HFFc6 (cell line): ENCODE results near the gene GZMM. TPM values are rescaled to one million over a fixed set of nuclear protein-coding genes. Genes with fewer than 3 reads are reported as not detected.

ENCODE experiments used
- DNase-seq: peaks from one replicate; pipeline ENCODE4 v3.0.0-alpha.2; 2018
- H3K27ac Mint-ChIP-seq: 2 replicates; pipeline ENCODE4 v1.8.0; 2020; ENCODE audit warnings: mild to moderate bottlenecking, mixed read lengths
- H3K27me3 Mint-ChIP-seq: 2 replicates; pipeline ENCODE4 v1.8.0; 2021; ENCODE audit warnings: mild to moderate bottlenecking, moderate library complexity, mixed read lengths; ENCODE audit not compliant: insufficient read depth
- H3K36me3 Mint-ChIP-seq: 2 replicates; pipeline ENCODE4 v1.8.0; 2021; ENCODE audit warnings: low read depth, mixed read lengths
- H3K4me1 Mint-ChIP-seq: 2 replicates; pipeline ENCODE4 v1.8.0; 2020; ENCODE audit warnings: low read depth, mixed read lengths
- H3K4me3 Mint-ChIP-seq: 2 replicates; pipeline ENCODE4 v1.8.0; 2020; ENCODE audit warnings: mild to moderate bottlenecking, moderate library complexity, mixed read lengths
- H3K9me3 Mint-ChIP-seq: 2 replicates; pipeline ENCODE4 v1.8.0; 2020; ENCODE audit warnings: mild to moderate bottlenecking, mixed read lengths
- total RNA-seq, 6 experiments: library from RNA; stranded (reverse); fragmentation: NEBNext Ultra II Directional; extraction: Animal tissue kit (Norgen Biotek cat#: 25700); gene quantifications; 2 replicates in 1 of 6; 3 replicates in 5 of 6; pipeline ENCODE4 v1.2.3, GENCODE V29; 2021
- TF ChIP-seq, protein P1 (sequence below): fragments of 200-600 bp; sonication (generic); IDR thresholded peaks from 2 replicates; pipeline ENCODE4 v1.5.0; 2021; ENCODE audit warnings: antibody characterized with exemption, mild to moderate bottlenecking

The GZMM gene
- total RNA-seq, 6 experiments from 2014 or later: 0.24 TPM; not detected in 5

DNA sequence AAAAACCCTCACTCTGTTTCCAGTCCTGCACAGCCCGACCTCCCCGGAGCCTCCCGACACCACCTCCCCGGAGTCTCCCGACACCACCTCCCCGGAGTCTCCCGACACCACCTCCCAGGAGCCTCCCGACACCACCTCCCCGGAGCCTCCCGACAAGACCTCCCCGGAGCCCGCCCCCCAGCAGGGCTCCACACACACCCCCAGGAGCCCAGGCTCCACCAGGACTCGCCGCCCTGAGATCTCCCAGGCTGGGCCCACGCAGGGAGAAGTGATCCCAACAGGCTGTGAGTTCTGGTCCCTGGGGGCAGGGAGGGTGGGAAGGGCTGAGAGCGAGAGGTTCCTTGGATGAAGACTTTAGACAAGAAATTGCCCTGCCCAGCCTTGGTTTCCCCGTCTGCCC, 42.2 kb upstream of the GZMM start:
- TF ChIP-seq, protein P1, sequence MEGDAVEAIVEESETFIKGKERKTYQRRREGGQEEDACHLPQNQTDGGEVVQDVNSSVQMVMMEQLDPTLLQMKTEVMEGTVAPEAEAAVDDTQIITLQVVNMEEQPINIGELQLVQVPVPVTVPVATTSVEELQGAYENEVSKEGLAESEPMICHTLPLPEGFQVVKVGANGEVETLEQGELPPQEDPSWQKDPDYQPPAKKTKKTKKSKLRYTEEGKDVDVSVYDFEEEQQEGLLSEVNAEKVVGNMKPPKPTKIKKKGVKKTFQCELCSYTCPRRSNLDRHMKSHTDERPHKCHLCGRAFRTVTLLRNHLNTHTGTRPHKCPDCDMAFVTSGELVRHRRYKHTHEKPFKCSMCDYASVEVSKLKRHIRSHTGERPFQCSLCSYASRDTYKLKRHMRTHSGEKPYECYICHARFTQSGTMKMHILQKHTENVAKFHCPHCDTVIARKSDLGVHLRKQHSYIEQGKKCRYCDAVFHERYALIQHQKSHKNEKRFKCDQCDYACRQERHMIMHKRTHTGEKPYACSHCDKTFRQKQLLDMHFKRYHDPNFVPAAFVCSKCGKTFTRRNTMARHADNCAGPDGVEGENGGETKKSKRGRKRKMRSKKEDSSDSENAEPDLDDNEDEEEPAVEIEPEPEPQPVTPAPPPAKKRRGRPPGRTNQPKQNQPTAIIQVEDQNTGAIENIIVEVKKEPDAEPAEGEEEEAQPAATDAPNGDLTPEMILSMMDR: no peak
- no peak overlapping the region for H3K4me3 Mint-ChIP-seq
- no peak overlapping the region for H3K27ac Mint-ChIP-seq
- H3K36me3 Mint-ChIP-seq: no peaks in the 10 kb centered on the region
- peaks cover 2% of the 10 kb centered on the region; the same call in 1 of the 2 replicates for H3K27me3 Mint-ChIP-seq
- no peak for DNase-seq
- H3K9me3 Mint-ChIP-seq: no peaks in the 10 kb centered on the region
- 0 out of 2 replicates have a peak, but pooled peaks cover 4% of the 10 kb centered on the region for H3K4me1 Mint-ChIP-seq

DNA sequence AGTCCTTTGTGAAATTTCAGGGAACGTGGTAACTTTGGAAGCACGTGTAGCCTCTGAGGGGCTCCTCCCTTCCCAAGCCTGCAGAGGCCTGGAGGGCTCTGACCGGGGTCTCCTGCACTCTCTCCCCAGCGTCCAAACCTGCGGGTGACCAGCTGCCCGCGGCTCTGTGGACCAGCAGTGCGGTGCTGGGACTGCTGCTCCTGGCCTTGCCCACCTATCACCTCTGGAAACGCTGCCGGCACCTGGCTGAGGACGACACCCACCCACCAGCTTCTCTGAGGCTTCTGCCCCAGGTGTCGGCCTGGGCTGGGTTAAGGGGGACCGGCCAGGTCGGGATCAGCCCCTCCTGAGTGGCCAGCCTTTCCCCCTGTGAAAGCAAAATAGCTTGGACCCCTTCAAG, 39.2 kb upstream of the GZMM start:
- Mint-ChIP-seq H3K9me3 (no peaks in the 10 kb centered on the region), H3K4me1 (peaks cover 16% of the 10 kb centered on the region), H3K27ac (no peak overlapping the region), H3K4me3 (no peak overlapping the region), H3K27me3 (peaks cover 2% of the 10 kb centered on the region; the same call in 1 of the 2 replicates), H3K36me3 (no peaks in the 10 kb centered on the region)
- TF ChIP-seq, protein P1: no peak
- no peak for DNase-seq

GRCh38 chr19:506404-507285, 37.2 kb upstream of the GZMM start:
- Mint-ChIP-seq H3K9me3 (no peaks in the 10 kb centered on the region), H3K4me3 (peak overlapping the region; percentile 93), H3K36me3 (no peaks in the 10 kb centered on the region), H3K27ac (peak overlapping the region; percentile 100), H3K4me1 (peaks cover 26% of the 10 kb centered on the region), H3K27me3 (peaks cover 2% of the 10 kb centered on the region; the same call in 1 of the 2 replicates)
- TF ChIP-seq, protein P1: peak; percentile 96
- peak; percentile 100 for DNase-seq

GRCh38 chr19:507286-508203, 36.3 kb upstream of the GZMM start, which contains the start of gene TPGS1:
Gene TPGS1, plus strand, starts transcription at chr19:507497. Its CDS starts 10 bp downstream, at chr19:507507.
- Mint-ChIP-seq H3K27ac (peak within 1 kb of the TSS; percentile 100), H3K4me1 (peaks cover 26% of the 10 kb centered on the region), H3K36me3 (no peaks in the 10 kb centered on the region), H3K27me3 (no peaks in the 10 kb centered on the region; the same call in 1 of the 2 replicates), H3K4me3 (peak within 1 kb of the TSS; percentile 93), H3K9me3 (no peaks in the 10 kb centered on the region)
- TF ChIP-seq, protein P1: no peak
- DNase-seq: peak; percentile 44
